GM12801 (cell line): Measurements from ENCODE around the gene CEBPG.

ENCODE experiments used
- TF ChIP-seq, protein P1 (sequence below): IDR thresholded peaks from one replicate; pipeline ENCODE4 v1.5.1; 2011; ENCODE audit warnings: control low read depth; ENCODE audit not compliant: insufficient read length; ENCODE audit errors: extremely low read depth

CEBPG gene

GRCh38 chr19:33413868-33414666 is 40.6 kb downstream of the CEBPG start:
- TF ChIP-seq, protein P1, sequence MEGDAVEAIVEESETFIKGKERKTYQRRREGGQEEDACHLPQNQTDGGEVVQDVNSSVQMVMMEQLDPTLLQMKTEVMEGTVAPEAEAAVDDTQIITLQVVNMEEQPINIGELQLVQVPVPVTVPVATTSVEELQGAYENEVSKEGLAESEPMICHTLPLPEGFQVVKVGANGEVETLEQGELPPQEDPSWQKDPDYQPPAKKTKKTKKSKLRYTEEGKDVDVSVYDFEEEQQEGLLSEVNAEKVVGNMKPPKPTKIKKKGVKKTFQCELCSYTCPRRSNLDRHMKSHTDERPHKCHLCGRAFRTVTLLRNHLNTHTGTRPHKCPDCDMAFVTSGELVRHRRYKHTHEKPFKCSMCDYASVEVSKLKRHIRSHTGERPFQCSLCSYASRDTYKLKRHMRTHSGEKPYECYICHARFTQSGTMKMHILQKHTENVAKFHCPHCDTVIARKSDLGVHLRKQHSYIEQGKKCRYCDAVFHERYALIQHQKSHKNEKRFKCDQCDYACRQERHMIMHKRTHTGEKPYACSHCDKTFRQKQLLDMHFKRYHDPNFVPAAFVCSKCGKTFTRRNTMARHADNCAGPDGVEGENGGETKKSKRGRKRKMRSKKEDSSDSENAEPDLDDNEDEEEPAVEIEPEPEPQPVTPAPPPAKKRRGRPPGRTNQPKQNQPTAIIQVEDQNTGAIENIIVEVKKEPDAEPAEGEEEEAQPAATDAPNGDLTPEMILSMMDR, result no peak

DNA sequence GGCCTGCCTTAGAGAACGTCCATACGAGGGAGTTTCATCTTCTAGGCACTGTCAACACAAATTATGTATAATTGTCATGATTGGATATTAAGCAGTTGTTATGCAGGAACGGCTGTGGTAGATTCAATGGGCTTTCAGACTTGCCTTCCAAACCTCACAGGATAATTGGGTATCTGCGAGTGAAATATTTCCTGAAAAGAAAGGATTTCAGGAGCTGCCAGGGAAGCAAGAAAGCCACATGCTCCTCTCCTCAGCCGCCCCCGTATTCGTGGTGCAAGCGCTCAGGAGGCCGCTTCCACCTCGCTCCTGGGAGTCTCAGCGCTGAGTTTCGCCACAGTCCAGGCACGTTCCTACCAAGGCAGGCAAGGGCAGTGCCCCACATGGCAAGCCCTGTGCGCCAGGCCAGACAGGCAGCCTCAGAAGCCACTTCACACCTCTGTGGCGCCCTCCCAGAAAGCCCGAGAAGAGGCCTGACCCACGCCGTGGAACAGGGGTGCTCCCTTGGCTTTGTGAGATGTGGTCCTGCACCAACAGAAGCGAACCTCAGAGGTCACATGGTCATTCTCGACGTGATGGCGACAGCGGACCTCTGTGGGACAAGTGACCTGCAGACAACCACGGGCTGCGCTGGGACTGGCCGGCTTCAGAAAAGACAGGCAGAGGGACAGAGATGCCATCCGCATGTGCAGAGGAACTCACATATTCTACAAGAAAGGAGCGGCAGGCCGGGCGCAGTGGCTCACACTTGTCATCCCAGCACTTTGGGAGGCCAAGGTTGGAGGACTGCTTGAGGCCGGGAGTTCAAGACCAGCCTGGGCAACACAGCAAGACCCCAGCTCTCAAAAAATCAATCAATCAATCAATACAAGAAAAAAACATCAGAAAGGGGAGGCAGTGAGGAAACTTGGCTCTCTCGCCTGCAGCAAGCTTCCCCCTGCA is 41.4 kb downstream of the CEBPG start:
- TF ChIP-seq, protein P1, result no peak

GRCh38 chr19:33416307-33417215 is 43.1 kb downstream of the CEBPG start:
- TF ChIP-seq, protein P1, result no peak

DNA sequence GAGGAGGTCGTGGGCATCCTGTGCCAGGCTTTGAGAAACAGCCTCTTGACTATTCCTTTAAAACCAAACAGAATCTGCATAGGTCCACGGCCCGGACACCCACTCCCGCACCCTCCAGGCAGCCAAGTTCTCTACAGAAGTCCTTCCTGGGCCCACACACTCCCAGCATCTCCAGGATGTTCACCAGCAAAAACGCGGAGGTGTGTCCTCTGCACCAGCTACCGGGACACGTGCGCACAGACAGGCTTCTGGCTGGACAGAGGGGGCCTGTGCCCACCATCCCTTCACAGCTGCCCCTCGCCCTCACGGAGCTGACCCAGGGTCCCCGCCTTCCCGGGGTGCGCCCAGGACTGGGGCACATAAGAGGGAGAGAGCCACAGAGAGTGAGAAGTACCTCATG is 44.2 kb downstream of the CEBPG start:
- TF ChIP-seq, protein P1, result no peak

DNA sequence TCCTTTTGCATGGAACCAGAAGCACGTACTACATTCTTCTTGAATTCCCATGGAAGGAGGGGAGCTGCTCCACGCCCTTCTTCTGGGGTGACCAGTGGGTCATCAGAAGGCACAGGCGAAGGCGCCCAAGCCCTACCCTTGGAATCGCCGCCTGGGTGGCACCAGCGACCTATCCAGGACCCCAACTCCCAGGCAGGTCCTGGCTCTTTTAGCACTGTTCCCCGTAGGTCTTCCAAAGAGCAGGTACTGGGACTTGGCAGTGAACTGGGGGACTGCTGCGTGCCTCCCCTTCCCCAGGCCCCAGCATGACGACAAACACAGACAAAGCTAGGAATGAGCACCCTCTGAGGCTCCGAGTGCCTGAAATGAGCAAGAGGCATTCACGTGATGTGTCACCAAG is 45.0 kb downstream of the CEBPG start:
- TF ChIP-seq, protein P1, result no peak

- TF ChIP-seq, protein P1, result no peak
Observed at GRCh38 chr19:33418871-33419787, 45.6 kb downstream of the CEBPG start.
